NCI-H510A (cell line): ENCODE measurements around the gene MYZAP.

Experiments used
- DNase-seq: peaks from one replicate; lab custom pipeline; 2025; lab: John Stamatoyannopoulos, UW

MYZAP gene

GRCh38 chr15:57698991-57699390, 107.3 kb downstream of the MYZAP start:
- DNase-seq = no peak

- no peak for DNase-seq
Observed at GRCh38 chr15:57703387-57703786, 111.7 kb downstream of the MYZAP start.

- no peak for DNase-seq
Observed at GRCh38 chr15:57704441-57704840, 112.7 kb downstream of the MYZAP start.

- DNase-seq = no peak
Observed at GRCh38 chr15:57705746-57706404, 114.2 kb downstream of the MYZAP start.

- peak; percentile 91 for DNase-seq
Observed at GRCh38 chr15:57706405-57707209, 114.9 kb downstream of the MYZAP start, which contains the start of gene POLR2M. TSS of gene POLR2M (plus strand) at chr15:57706714. CDS start at chr15:57706843, 129 bp downstream.

- no peak for DNase-seq
Observed at GRCh38 chr15:57708047-57708446, 116.3 kb downstream of the MYZAP start.

GRCh38 chr15:57718309-57718708, 126.6 kb downstream of the MYZAP start:
- no peak for DNase-seq

GRCh38 chr15:57720867-57721266, 129.2 kb downstream of the MYZAP start:
- no peak for DNase-seq

GRCh38 chr15:57726411-57726810, 134.7 kb downstream of the MYZAP start:
- no peak for DNase-seq

- DNase-seq = no peak
Observed at GRCh38 chr15:57727031-57727430, 135.3 kb downstream of the MYZAP start.

- no peak for DNase-seq
Observed at GRCh38 chr15:57728436-57728835, 136.7 kb downstream of the MYZAP start.

GRCh38 chr15:57730876-57731275, 139.2 kb downstream of the MYZAP start:
- no peak for DNase-seq

- DNase-seq = no peak
Observed at GRCh38 chr15:57731530-57732103, 139.9 kb downstream of the MYZAP start.

- no peak for DNase-seq
Observed at GRCh38 chr15:57732526-57733331, 141.0 kb downstream of the MYZAP start.

- DNase-seq = no peak
Observed at GRCh38 chr15:57734860-57735259, 143.2 kb downstream of the MYZAP start.
